ENCODE data around the gene HSPA4. TPM values are rescaled to one million over a fixed set of nuclear protein-coding genes. Genes with fewer than 3 reads are reported as not detected.

Gene HSPA4
- total and polyA plus RNA-seq, 2 of the 13 experiments (the other 11 are each of a cell fraction or from before 2014, with no cell fraction given): 36.6 to 231 TPM

- no peak overlapping the region for H3K4me2 ChIP-seq (ENCODE audit: low read depth, low read length)
- CTCF ChIA-PET (ENCODE audit: low intra/inter-chr PET ratio, low total read pairs): no interaction called here
- ATAC-seq: no peak
- no peaks in the 10 kb centered on the region for H4K20me1 ChIP-seq (ENCODE audit: insufficient read depth, low read length)
- H3K27me3 ChIP-seq (ENCODE audit: control insufficient read depth in 1 of 2, insufficient read depth in 2 of 2, low read length in 2 of 2): peaks cover 0 to 21% of the 10 kb centered on the region in 2 experiments; a peak in 2 of 5 replicates
- intact Hi-C loops (cut with micrococcal nuclease; ENCODE audit: unreplicated experiment) (no loop called here), in situ Hi-C loops (cut with HindIII; ENCODE audit: extremely low pct_ligation_motif_present, low pct_unique_long_range_greater_than_20kb) (no loop called here)
- POLR2A ChIA-PET: no interaction called here
- no peaks in the 10 kb centered on the region for H3K9me3 ChIP-seq (ENCODE audit: low read length)
- no peak for FAIRE-seq
- TF ChIP-seq FOXA3 (CRISPR knock-in tag; IDR thresholded peaks at IDR 0.05) (no peak), KAT2B (IDR thresholded peaks at IDR 0.05; ENCODE audit: borderline replicate concordance, low read depth, low read length) (no peak), ZNF652 (CRISPR knock-in tag; IDR thresholded peaks at IDR 0.05; ENCODE audit: borderline replicate concordance, low read depth) (no peak), ZNF782 (CRISPR knock-in tag; IDR thresholded peaks at IDR 0.05; ENCODE audit: borderline replicate concordance) (no peak), U2AF2 (IDR thresholded peaks at IDR 0.05; ENCODE audit: low read depth, low read length) (no peak), NFE2 (CRISPR knock-in tag; IDR thresholded peaks at IDR 0.05) (no peak), ZC3H4 (CRISPR knock-in tag; IDR thresholded peaks at IDR 0.05; ENCODE audit: borderline replicate concordance) (no peak), SAFB2 (CRISPR knock-in tag; IDR thresholded peaks at IDR 0.05; ENCODE audit: borderline replicate concordance, low read depth) (no peak)
- TF ChIP-seq, protein P1, sequence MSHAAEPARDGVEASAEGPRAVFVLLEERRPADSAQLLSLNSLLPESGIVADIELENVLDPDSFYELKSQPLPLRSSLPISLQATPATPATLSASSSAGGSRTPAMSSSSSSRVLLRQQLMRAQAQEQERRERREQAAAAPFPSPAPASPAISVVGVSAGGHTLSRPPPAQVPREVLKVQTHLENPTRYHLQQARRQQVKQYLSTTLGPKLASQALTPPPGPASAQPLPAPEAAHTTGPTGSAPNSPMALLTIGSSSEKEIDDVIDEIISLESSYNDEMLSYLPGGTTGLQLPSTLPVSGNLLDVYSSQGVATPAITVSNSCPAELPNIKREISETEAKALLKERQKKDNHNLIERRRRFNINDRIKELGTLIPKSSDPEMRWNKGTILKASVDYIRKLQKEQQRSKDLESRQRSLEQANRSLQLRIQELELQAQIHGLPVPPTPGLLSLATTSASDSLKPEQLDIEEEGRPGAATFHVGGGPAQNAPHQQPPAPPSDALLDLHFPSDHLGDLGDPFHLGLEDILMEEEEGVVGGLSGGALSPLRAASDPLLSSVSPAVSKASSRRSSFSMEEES (CRISPR knock-in tag; IDR thresholded peaks at IDR 0.05): no peak
- no peak overlapping the region for H3K27ac ChIP-seq (ENCODE audit: extremely low read length, insufficient read depth, low read length)
- BruUV-seq (replicated peaks): no TSS peak
- H3K4me3 ChIP-seq (replicated peaks in 1 of 3; ENCODE audit: insufficient read depth in 1 of 3, low read depth in 2 of 3, low read length in 3 of 3): no peak overlapping the region
- H3K9ac ChIP-seq (ENCODE audit: insufficient read depth, low read depth, low read length): no peak overlapping the region
- no peaks in the 10 kb centered on the region for H3K4me1 ChIP-seq (ENCODE audit: insufficient read depth, low read length)
- no peak overlapping the region for H2AFZ ChIP-seq (ENCODE audit: low read length)
- H3K36me3 ChIP-seq (replicated peaks in 1 of 2; ENCODE audit: control insufficient read depth in 1 of 2, insufficient read depth in 2 of 2, low read length in 2 of 2): no peaks in the 10 kb centered on the region
- WGBS (ENCODE audit: low lambda C conversion rate): 44% methylated on average over 12 of the region's 12 CpGs
- no peaks in the 10 kb centered on the region for H3K79me2 ChIP-seq (ENCODE audit: insufficient read depth, low read length)
- DNase-seq (ENCODE audit: low spot score): no peak
These were observed 102.7 kb downstream of the HSPA4 start for GRCh38 chr5:133154274-133155075.
